HG02610 (cell line): ENCODE measurements around the gene P2RY2.
"Not testable (repeated sequence)": the region's sequence is repeated elsewhere in the genome, so short reads cannot be mapped to it uniquely, and the experiment has no call there.

Source experiments
- ATAC-seq: cut with Tn5 transposase; IDR thresholded peaks from one replicate; pipeline ENCODE4 v1.9.1; 2021; ENCODE audit warnings: mild to moderate bottlenecking, moderate library complexity; ENCODE audit not compliant: unreplicated experiment

P2RY2 gene

DNA sequence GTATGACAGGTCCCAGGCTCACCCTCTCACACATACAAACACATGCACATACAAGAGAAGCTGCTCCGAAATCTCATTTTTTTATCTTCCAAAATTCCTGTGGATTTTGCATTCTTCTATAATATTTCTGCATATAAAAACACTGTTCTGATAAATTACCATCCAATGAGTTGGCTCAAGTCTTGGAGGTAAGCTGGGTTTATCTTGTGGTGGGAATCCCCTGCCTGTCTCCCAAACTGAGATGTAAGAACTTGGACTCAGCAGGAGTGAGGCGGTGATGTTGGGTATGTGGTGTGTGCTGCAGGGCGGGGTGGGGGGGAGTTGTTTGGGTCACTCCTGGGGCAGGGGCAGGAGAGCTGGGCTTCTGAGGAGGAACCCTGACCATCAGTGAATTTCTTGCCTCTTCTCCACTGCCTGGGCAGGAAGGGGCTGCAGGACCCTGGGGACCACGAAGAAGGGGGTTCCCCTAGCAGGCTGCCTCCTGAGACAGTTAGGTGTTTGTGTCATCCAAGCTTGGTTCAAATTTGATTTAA, 47.3 kb downstream of the P2RY2 start:
- ATAC-seq, result no peak

- ATAC-seq, result no peak
Measured at GRCh38 chr11:73265853-73266645, 48.0 kb downstream of the P2RY2 start.

DNA sequence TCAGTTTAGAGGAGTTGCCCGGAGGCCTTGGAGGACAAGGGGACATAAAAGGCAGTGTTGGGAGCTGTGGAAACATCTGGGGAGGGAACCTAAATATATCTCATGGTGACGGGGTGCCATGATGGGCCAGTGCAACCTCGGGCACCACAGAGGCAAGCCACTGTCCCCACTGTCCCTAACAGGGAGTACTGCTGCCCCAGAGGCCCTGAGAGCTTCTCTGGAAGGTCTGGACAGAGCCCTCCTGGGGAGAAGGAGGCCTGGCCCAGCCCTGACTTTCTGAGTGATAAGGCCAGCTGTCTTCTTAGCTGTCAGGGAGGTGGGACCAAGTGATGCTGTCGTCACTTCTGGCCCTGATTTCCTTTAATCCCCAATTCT, 48.6 kb downstream of the P2RY2 start:
- no peak for ATAC-seq

- ATAC-seq, result no peak
Measured at GRCh38 chr11:73267122-73267846, 49.2 kb downstream of the P2RY2 start.

GRCh38 chr11:73267906-73268540, 49.9 kb downstream of the P2RY2 start:
- no peak for ATAC-seq

DNA sequence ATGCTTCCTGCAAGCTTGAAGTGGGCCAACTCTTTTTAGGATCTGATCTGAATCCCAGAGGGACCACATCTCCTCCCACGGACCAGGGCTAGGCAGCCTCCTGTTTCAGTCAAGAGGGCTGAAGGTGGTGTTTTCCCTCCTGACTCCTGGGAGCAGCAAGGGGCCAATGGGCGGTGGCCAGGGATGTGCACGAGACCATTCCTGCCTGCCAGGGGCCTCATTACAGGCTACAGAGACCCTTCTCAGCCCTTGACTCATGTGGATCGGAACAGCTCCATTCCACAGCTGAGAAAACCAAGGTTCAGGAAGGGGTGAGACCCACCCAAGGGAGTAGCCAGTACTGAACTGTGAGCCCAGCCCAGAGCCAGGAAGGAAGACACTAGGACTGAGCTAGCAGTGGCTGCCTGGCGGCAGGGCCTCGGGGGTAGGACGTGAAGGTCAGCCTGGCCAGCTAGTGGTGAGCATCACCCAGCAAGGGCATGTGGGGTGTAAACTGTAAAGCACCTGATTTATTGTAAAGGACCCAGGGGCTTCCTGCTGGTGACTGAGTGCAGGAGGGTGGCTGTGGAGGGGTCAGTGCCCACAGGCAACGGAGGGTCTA, 50.7 kb downstream of the P2RY2 start:
- ATAC-seq, result no peak

DNA sequence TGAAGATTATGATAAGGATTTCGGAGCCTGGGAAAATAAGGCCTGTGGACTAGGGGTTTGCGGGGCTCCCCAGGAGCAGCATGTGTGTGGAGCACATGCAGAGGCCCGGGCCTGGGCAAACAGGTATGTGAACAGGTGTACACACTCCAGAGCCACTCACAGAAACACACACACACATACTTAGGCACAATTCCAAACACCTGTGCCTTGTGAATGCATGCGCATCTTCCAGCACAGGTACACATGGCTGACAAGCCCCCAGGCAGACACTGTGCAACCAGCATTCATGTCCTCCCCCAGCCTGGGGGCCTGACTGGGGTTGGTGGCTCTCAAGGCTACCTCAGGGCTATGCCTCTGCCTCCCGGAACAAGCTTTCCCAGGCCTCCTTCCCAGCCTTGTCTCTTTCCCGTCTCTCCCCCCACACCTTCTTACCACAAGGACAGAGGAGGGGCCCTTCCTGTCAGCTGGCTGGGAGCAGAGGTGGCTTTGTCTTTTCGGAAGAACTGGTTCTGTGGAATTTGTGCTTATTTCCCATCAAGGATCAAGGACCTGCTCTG, 51.5 kb downstream of the P2RY2 start:
- no peak for ATAC-seq

DNA sequence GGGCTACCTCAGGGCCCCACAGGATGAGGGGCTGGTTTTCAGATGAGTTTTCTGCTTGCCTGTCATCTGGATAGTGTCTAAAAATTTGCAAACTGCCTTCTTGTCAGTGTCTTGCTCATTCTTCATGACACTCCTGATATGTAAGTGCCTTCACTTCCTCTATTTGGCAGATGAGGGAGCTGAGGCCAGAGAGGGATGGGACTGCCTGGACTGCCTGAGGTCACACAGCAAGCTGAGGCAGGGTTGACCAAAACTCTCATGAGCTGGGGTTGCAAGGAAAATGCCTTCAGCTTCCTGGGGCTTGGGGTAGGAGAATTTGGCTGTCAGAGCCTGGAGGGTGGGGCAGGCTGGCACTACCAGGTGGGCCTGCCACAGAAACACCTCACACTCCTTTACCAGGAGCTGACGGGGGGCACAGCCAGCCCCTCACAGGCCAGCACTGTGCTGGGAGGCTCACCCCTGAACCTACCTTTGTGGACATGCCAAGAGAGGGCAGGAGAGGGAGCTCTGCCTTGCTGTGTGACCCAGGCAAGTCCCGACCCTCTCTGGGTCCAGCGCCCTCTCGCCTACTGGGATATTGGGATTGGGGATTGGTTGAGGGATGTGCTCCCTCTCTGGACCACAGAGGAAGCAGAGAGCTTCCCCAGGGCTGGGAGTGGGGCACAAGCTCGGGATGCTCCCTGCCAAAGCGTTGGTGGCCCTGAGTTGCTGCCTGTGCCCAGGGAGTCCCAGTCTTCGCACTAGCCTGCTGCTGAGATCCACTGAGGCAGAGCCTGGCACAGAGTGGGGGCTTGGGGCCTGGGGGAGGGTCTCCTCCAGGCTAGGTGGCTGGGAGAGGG, 52.2 kb downstream of the P2RY2 start:
- no peak for ATAC-seq

GRCh38 chr11:73270855-73271477, 52.9 kb downstream of the P2RY2 start:
- ATAC-seq, result no peak

DNA sequence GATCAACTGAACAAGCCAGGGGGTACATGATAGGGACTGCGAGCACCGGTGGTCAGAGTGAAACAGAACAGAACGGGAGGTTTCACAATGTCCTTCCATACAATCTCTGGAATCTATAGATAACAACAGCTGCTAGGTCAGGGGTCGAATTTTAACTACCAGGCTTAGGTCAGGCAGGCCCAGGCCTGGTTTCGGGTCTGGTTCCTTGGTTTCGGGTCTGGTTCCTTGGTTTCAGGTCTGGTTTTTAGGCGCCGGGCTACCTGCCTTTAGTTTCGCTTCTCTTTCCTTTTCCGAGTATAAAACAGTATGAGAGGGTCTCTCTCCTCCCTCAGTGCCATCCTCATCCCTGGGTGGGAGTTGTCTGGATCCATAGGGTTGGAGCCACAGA, 53.4 kb downstream of the P2RY2 start:
- not testable (repeated sequence) for ATAC-seq

- ATAC-seq, result no peak
Measured at GRCh38 chr11:73271936-73272679, 54.0 kb downstream of the P2RY2 start, which contains the start of gene P2RY6. P2RY6 (plus strand) TSS chr11:73272338; CDS start chr11:73296519, 24,181 bp downstream.

DNA sequence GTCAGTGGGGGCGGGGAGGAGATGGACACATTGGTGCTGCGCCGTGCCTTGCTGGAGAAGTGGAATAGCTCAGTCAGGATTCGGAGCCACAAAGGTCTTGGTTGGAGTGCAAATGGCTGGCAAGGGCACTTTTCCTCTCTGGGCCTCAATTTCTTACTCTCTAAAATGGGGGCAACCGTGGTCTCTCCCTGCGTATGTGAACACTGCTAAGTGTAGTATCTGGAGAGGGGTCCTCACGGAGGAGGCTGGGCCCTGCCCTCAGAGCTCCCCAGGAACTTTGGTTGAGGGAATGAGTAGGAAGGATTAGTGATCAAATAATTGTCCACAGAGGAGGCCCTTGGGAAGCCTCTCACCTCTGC, 54.6 kb downstream of the P2RY2 start:
- ATAC-seq, result no peak

DNA sequence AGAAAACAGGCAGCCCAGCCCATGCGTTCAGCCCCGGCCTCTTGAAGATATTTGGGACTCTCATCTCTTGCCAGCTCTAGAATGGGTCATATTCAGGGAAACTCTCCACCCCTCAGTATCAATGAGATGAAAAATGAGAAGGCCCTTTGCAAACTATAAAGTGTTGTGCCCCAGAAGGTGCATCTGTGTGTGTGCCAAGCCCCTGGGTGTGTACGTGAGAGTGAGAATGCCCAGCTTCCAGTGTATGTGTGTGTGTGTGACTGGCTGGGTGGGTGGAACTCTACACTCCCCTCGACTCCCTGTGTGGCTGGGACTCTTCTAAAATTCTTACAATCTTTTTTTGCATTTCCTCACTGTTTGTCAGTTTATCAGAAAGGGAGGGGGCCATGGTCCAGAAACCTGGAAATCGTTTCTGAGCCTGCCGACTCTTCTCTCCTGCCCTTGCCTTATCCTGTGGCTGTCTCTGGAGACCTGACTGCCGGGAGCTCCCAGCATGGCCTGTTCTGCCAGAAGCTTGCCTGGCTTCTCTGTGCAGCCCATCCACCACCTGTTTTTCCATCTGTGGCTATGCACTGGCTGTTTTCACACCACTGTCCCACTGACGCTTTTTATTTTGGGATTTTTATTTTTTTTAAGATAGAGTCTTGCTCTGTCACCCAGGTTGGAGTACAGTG, 55.3 kb downstream of the P2RY2 start:
- no peak for ATAC-seq

DNA sequence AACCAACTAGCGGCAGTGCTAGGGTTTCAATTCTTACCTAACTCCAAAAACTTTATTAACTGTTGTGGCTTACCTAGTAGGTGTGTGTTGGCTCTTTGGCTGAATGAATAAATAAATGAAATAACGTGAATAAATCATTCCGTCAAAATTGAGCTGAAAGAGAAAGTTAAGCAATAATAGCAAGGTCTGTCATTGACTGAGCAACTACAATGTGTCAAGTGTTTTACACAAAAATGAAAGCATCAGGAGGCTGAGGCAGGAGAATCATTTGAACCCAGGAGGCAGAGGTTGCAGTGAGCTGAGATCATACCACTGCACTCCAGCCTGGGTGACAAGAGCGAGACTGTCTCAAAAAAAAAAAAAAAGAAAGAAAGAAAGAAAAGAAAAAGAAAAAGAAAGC, 56.1 kb downstream of the P2RY2 start:
- not testable (repeated sequence) for ATAC-seq

DNA sequence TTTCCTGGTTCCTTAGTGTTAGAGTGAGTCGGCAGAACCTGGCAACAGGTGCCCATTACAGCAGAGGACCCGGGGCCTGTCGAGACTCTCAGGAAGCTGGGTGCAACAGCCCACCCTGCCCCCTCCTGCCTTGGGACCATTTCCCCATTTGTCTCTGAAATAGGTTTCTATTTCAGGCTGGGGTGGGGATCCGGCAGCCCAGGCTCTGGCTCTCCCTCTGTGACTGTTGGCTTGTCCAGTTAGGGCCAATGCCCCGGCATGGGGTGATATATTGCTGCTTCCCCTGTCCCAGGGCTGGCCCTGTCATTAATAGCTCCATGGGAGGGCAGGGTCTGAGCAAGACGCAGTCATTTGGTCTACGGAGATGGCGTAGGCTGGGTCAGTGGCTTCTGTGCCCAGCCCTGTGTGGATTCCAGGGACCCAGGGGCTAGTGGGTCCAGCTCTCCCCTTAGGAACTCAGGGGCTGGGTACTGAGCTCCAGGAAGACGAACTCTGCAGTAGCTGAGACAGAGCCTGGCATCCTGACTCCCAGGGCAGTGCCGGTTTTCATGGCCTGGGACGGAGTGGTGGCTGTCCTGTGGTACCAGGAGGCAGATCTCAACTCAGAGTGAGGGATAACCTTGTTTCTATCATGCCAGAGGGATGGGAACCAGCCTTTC, 56.8 kb downstream of the P2RY2 start:
- ATAC-seq, result no peak

DNA sequence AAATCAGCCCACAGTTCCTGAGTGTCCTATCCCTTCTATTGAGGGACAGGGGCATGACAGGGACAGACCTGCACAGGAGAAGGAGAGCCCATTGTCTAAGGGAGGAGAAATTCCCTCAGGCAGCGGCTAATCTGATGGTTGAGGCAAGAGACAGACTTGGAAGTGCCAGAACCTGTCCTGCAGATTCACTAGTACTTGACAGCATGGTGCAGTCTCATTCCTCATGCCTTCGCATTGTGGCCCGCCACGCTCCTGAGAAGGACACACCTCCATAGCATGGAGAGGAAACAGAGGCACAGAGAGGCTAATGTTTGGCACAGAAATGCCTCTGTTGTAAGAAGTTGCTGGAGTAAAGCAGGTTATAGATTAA, 57.3 kb downstream of the P2RY2 start:
- no peak for ATAC-seq

GRCh38 chr11:73277467-73277866, 59.4 kb downstream of the P2RY2 start:
- ATAC-seq, result no peak

DNA sequence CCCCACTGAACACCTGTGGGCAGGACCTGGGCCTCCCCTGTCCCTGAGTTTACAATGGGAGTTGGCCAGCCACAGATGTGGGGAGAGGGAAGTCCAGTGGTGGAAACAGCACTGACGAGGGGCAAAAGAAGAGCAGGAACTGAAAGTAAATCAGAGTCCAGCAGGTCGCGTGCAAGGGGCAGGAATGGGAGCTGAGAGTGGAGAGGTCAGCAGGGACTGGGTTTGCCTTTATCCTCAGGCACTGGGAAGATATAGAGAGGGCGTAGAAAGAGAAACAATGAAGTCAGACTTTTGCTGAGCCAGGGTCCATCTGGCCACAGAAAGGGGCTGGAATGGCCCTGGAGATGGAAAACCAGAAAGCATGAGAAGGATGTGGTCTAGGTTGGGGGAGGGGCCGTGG, 62.5 kb downstream of the P2RY2 start:
- ATAC-seq, result no peak
